K562 (cell line): ENCODE measurements around the gene C15orf61. TPM values are rescaled to one million over a fixed set of nuclear protein-coding genes. Genes with fewer than 3 reads are reported as not detected.

Source experiments
- CC2D1A ChIP-seq: fragments of 450-650 bp; IDR thresholded peaks from 2 replicates; pipeline ENCODE4 v1.6.1; 2017; ENCODE audit warnings: mild to moderate bottlenecking
- CCAR2 ChIP-seq: fragments of 200-400 bp; formaldehyde crosslinking; IDR thresholded peaks from 2 replicates; pipeline ENCODE4 v1.6.1; 2017; ENCODE audit warnings: mild to moderate bottlenecking, low read depth, low read length
- EP300 ChIP-seq: IDR thresholded peaks from 2 replicates; pipeline ENCODE4 v1.6.1; 2012; ENCODE audit warnings: low read length, improper control_type of control experiment
- FOXK1 ChIP-seq: sonication (generic); formaldehyde crosslinking; IDR thresholded peaks from 2 replicates; pipeline ENCODE4 v1.8.0; 2022; ENCODE audit warnings: missing genetic modification reagents, mild to moderate bottlenecking, borderline replicate concordance
- GTF2A2 ChIP-seq: IDR thresholded peaks from 2 replicates; pipeline ENCODE4 v1.6.1; 2016; ENCODE audit warnings: mild to moderate bottlenecking, missing genetic modification characterization, missing compliant biosample characterization
- HMG20A ChIP-seq: fragments of 450-650 bp; formaldehyde crosslinking; conservative IDR thresholded peaks from 2 replicates; pipeline ENCODE4 v1.4.0; 2020; ENCODE audit warnings: mild to moderate bottlenecking, mixed read lengths
- HMGN3 ChIP-seq: IDR thresholded peaks from 2 replicates; pipeline ENCODE4 v1.6.1; 2011; ENCODE audit warnings: borderline replicate concordance, low read depth, mild to moderate bottlenecking, mixed read lengths, low read length; ENCODE audit not compliant: insufficient read length; ENCODE audit errors: extremely low read depth
- KLF16 ChIP-seq: IDR thresholded peaks from 2 replicates; pipeline ENCODE4 v1.6.1; 2016; ENCODE audit warnings: antibody characterized with exemption
- LCOR ChIP-seq: sonication (generic); formaldehyde crosslinking; IDR thresholded peaks from 2 replicates; pipeline ENCODE4 v1.8.0; 2022; ENCODE audit warnings: mild to moderate bottlenecking, missing genetic modification reagents
- MCM2 ChIP-seq: fragments of 450-650 bp; IDR thresholded peaks from 2 replicates; pipeline ENCODE4 v1.6.1; 2017; ENCODE audit warnings: low read depth, mild to moderate bottlenecking
- MYC ChIP-seq, 2 experiments: fragments of 250-450 bp in 1 of 2; sonication (Bioruptor Pico) in 1 of 2; IDR thresholded peaks; 2 replicates each; pipeline versions ENCODE4 v1.5.1 to v1.6.1; 2012 to 2021; ENCODE audit warnings: low read depth in 2 of 2, borderline replicate concordance in 1 of 2, improper control_type of control experiment in 1 of 2, low read length in 1 of 2, mild to moderate bottlenecking in 1 of 2, moderate library complexity in 1 of 2
- NEUROD1 ChIP-seq: fragments of 150-350 bp; IDR thresholded peaks from 2 replicates; pipeline ENCODE4 v1.6.1; 2014; ENCODE audit warnings: borderline replicate concordance, low read length, low read depth; ENCODE audit not compliant: partially characterized antibody
- NFATC3 ChIP-seq: fragments of 450-650 bp; IDR thresholded peaks from 2 replicates; pipeline ENCODE4 v1.6.1; 2017; ENCODE audit warnings: mild to moderate bottlenecking
- RBFOX2 ChIP-seq: fragments of 200-400 bp; formaldehyde crosslinking; IDR thresholded peaks from 2 replicates; pipeline ENCODE4 v1.6.1; 2017; ENCODE audit warnings: low read depth, mild to moderate bottlenecking, low read length, moderate library complexity
- RBM17 ChIP-seq: fragments of 200-400 bp; formaldehyde crosslinking; IDR thresholded peaks from 2 replicates; pipeline ENCODE4 v1.6.1; 2017; ENCODE audit warnings: low read depth, mild to moderate bottlenecking, low read length, borderline replicate concordance
- TAF9B ChIP-seq: fragments of 450-650 bp; IDR thresholded peaks from 2 replicates; pipeline ENCODE4 v1.6.1; 2018; ENCODE audit warnings: mild to moderate bottlenecking; ENCODE audit not compliant: partially characterized antibody
- TARDBP ChIP-seq: fragments of 450-650 bp; IDR thresholded peaks from 2 replicates; pipeline ENCODE4 v1.6.1; 2016
- TCF7 ChIP-seq: sonication (generic); IDR thresholded peaks from 2 replicates; pipeline ENCODE4 v1.6.1; 2016; ENCODE audit warnings: antibody characterized with exemption, borderline replicate concordance
- ZNF224 ChIP-seq: sonication (generic); formaldehyde crosslinking; IDR thresholded peaks from 2 replicates; pipeline ENCODE4 v1.8.0; 2022; ENCODE audit warnings: mild to moderate bottlenecking, missing genetic modification reagents
- ZNF316 ChIP-seq: fragments of 450-650 bp; IDR thresholded peaks from 2 replicates; pipeline ENCODE4 v1.6.1; 2016
- polyA plus RNA-seq, 8 experiments: library from polyadenylated mRNA; depleted of rRNA in 4 of 8; stranded (reverse) in 5 of 8; unstranded in 3 of 8; fragments of >200 nt; fragmentation: Nextera tagmentation in 2 of 8; fragmentation: Illumina TruSeq in 1 of 8; extraction: Ambion mirVana in 2 of 8; extraction: Trizol in 1 of 8; gene quantifications; 2 replicates each; pipeline versions ENCODE4 v1.2.1 to v1.2.3, GENCODE V29; 2011 to 2014; ENCODE audit warnings: inconsistent platforms in 1 of 8, missing spikeins in 1 of 8
- total RNA-seq, 7 experiments: library from RNA; depleted of rRNA in 6 of 7; stranded (reverse); fragments of >200 nt in 6 of 7; fragmentation: Illumina TruSeq in 2 of 7; extraction: Trizol in 2 of 7; gene quantifications; 2 replicates each; pipeline versions ENCODE4 v1.2.1 to v1.2.3, GENCODE V29; 2011 to 2021; ENCODE audit warnings: low replicate concordance in 1 of 7
- TF ChIP-seq, protein P1 (sequence below): fragments of 250-450 bp; sonication (Bioruptor Pico); IDR thresholded peaks from 2 replicates; pipeline ENCODE4 v1.4.0; 2020
- TF ChIP-seq, protein P2 (sequence below), 2 experiments: fragments of 450-650 bp; IDR thresholded peaks; 2 replicates each; pipeline ENCODE4 v1.6.1; 2016

C15orf61 gene
- total and polyA plus RNA-seq, 9 of the 15 experiments (the other 6 are each of a cell fraction or from before 2014, with no cell fraction given), result 1.6 to 10.5 (median 4.3) TPM

DNA sequence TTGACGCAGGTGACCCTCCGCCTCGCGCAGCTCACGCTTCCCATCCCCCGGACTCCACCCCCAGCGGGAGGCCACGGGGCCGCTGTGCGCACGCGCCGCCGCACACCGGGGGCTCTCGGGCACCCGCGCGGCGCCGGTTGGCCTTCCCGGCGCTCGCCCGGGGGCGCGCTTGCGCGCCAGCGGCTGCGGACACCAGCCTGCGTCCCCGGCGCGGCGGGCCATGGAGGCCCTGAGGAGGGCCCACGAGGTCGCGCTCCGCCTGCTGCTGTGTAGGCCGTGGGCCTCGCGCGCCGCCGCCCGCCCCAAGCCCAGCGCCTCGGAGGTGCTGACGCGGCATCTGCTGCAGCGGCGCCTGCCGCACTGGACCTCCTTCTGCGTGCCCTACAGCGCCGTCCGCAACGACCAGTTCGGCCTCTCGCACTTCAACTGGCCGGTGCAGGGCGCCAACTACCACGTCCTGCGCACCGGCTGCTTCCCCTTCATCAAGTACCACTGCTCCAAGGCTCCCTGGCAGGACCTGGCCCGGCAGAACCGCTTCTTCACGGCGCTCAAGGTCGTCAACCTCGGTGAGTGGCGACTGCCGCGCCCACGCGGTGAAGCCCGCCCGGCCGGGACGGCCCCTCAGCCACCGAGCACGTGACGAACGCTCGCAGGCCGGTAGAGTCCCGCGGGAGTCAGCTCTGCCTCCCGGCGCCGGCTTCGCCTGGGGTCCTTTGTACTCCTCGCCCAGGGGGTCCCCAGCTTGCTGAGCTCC is at the start of gene C15orf61 (continued):
- TF ChIP-seq, protein P1, sequence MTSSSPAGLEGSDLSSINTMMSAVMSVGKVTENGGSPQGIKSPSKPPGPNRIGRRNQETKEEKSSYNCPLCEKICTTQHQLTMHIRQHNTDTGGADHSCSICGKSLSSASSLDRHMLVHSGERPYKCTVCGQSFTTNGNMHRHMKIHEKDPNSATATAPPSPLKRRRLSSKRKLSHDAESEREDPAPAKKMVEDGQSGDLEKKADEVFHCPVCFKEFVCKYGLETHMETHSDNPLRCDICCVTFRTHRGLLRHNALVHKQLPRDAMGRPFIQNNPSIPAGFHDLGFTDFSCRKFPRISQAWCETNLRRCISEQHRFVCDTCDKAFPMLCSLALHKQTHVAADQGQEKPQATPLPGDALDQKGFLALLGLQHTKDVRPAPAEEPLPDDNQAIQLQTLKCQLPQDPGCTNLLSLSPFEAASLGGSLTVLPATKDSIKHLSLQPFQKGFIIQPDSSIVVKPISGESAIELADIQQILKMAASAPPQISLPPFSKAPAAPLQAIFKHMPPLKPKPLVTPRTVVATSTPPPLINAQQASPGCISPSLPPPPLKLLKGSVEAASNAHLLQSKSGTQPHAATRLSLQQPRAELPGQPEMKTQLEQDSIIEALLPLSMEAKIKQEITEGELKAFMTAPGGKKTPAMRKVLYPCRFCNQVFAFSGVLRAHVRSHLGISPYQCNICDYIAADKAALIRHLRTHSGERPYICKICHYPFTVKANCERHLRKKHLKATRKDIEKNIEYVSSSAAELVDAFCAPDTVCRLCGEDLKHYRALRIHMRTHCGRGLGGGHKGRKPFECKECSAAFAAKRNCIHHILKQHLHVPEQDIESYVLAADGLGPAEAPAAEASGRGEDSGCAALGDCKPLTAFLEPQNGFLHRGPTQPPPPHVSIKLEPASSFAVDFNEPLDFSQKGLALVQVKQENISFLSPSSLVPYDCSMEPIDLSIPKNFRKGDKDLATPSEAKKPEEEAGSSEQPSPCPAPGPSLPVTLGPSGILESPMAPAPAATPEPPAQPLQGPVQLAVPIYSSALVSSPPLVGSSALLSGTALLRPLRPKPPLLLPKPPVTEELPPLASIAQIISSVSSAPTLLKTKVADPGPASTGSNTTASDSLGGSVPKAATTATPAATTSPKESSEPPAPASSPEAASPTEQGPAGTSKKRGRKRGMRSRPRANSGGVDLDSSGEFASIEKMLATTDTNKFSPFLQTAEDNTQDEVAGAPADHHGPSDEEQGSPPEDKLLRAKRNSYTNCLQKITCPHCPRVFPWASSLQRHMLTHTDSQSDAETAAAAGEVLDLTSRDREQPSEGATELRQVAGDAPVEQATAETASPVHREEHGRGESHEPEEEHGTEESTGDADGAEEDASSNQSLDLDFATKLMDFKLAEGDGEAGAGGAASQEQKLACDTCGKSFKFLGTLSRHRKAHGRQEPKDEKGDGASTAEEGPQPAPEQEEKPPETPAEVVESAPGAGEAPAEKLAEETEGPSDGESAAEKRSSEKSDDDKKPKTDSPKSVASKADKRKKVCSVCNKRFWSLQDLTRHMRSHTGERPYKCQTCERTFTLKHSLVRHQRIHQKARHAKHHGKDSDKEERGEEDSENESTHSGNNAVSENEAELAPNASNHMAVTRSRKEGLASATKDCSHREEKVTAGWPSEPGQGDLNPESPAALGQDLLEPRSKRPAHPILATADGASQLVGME (CRISPR knock-in tag), result peak; percentile 41; the same call in 1 of the 2 replicates
- TF ChIP-seq ZNF224 (CRISPR knock-in tag) (peak; percentile 91), TAF9B (peak; percentile 15), GTF2A2 (tag) (no peak), TCF7 (no peak), HMGN3 (peak; percentile 32), RBFOX2 (peak; percentile 98), LCOR (peak; percentile 92), RBM17 (no peak), EP300 (no peak; the same call in 1 of the 2 replicates), KLF16 (no peak), FOXK1 (CRISPR knock-in tag) (peak; percentile 97), NEUROD1 (no peak), MCM2 (no peak), HMG20A (no peak), TARDBP (peak; percentile 59; the same call in 1 of the 2 replicates), CCAR2 (no peak), CC2D1A (0 out of 2 replicates have a peak, but pooled peaks have one; percentile 24), NFATC3 (no peak), MYC (IDR thresholded peaks at IDR 0.05; ENCODE audit: low read depth, low read length) (peak; percentile 84; the same call in 1 of the 2 replicates), MYC (CRISPR knock-in tag; IDR thresholded peaks at IDR 0.05; ENCODE audit: borderline replicate concordance, low read depth) (peak; percentile 93), ZNF316 (peak; percentile 89)
- TF ChIP-seq, protein P2, sequence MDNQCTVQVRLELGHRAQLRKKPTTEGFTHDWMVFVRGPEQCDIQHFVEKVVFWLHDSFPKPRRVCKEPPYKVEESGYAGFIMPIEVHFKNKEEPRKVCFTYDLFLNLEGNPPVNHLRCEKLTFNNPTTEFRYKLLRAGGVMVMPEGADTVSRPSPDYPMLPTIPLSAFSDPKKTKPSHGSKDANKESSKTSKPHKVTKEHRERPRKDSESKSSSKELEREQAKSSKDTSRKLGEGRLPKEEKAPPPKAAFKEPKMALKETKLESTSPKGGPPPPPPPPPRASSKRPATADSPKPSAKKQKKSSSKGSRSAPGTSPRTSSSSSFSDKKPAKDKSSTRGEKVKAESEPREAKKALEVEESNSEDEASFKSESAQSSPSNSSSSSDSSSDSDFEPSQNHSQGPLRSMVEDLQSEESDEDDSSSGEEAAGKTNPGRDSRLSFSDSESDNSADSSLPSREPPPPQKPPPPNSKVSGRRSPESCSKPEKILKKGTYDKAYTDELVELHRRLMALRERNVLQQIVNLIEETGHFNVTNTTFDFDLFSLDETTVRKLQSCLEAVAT (IDR thresholded peaks at IDR 0.05), result peak; percentile 57 to 64; a peak in 1 of 4 replicates
